ENCODE data around the gene MTNR1B.
A peak's percentile ranks its signal among the peaks of the same experiment; 100 is the strongest.

Gene MTNR1B

GRCh38 chr11:92969634-92970347, at the start of gene MTNR1B:
Gene MTNR1B (plus strand): TSS chr11:92969651. CDS start chr11:92969726, 75 bp downstream.
- DNase-seq = no peak

DNA sequence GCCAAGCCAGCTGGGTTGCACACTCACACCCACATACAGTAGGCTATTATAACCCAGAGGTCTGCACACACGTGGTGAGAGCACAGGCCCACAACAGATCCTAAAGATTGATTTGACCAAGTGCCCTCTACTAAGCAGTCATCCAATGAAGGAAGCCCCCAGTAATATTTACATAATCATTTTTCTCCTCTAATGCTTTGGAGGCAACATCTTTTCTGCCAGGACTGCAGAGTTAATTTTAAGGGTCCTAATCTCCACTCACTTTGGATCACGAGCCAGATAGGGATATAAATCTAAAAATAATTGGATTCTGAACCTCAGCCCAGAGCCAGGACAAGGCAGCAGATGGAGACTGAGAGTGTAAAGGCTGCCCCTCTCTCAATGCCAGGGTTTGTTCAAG, 49.1 kb upstream of the MTNR1B start:
- no peak for DNase-seq

- DNase-seq = no peak
These were observed 46.7 kb upstream of the MTNR1B start for GRCh38 chr11:92922731-92923130.

GRCh38 chr11:92929246-92929645, 40.2 kb upstream of the MTNR1B start:
- DNase-seq = no peak

GRCh38 chr11:92929653-92930052, 39.8 kb upstream of the MTNR1B start:
- no peak for DNase-seq

DNA sequence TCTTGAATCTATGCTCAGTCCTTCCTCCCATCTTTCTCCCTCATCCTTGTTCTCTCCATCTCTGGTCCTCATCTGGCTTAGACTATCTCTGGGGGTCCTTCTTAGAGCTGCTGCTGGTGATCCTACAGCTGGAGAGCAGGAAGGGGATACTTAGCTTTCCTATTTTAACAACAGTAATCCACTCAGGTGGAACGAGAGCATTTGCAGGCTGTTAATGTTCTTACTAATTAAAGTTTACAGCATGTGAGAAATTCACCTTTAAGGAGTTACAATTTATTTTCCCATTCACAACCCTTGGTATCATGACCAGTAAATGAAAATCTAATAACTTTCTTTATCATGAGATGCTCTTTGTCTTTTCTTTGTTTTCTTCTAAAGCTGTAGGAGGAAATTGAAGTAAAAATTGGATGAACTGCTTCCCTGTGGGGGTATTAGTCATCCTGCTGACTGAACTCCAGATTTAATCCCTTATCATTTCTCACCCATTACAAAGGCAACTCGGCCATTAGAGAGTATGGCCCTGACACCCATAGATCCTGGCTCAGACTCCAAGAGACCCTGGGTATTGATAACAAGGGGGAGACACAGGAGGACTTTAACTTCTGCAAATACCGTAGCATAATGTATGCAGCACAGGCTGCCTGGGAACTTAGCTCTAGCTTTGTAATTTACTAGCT, 37.6 kb upstream of the MTNR1B start:
- DNase-seq = no peak

DNA sequence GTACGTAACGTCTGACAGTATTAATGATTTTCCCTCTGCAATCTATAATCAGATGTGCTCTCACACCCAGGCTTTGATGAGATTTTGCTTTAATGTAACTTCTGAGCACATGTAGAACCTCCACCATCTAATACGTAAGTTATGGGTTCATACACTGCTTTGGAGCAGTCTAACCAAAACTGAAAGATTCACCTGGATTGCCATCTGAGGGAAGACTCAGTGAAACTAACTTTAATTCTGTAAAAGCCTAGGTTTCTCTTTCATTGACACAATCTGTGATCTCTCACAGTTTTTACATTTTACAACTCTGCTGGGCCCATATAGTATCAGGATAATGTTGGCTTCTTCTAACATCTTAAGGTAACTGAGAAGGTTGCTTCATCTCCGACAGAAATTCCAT, 30.1 kb upstream of the MTNR1B start:
- no peak for DNase-seq

- DNase-seq = peak; percentile 15
These were observed 27.5 kb upstream of the MTNR1B start for GRCh38 chr11:92941676-92942571.

GRCh38 chr11:92946707-92947106, 22.7 kb upstream of the MTNR1B start:
- no peak for DNase-seq

DNA sequence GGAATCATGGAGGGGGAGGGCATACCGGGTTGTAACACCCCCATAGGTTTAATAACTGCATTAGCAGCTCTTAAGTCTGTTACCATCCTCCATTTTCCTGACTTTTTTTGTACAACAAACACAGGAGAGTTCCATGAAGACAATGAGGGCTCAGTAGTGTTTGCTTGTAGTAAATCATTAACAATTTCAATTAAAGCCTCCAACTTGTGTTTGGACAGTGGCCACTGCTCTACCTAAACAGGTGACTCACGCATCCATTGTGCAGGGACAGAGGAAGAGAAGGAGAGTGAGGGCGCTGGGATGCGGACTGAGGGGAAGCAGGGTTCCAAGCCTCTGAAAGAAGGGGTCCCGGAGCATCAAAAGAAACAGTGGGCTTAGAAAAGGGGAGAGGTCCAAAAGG, 21.3 kb upstream of the MTNR1B start:
- DNase-seq = no peak

- DNase-seq = no peak
These were observed 15.4 kb upstream of the MTNR1B start for GRCh38 chr11:92954003-92954402.

DNA sequence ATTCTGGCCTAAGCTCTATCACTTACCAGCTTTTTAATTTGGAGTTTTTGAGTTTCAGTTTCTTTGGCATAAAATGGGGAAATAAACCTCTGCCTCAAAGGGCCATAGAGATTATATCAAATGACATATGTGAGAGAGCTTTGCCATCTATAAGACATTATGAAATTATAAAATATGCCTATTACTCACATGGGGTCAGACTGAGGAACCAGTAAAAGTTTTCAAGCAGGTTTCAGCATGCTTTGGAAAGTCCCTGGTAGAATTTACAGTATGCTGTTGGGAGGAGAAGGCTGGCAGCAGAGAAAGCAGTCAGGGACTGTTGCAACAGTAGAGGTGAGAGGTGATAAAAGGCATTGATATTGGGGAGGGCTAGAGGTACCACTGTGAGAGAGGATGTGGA, 13.6 kb upstream of the MTNR1B start:
- no peak for DNase-seq

GRCh38 chr11:92960886-92961285, 8.6 kb upstream of the MTNR1B start:
- no peak for DNase-seq

DNA sequence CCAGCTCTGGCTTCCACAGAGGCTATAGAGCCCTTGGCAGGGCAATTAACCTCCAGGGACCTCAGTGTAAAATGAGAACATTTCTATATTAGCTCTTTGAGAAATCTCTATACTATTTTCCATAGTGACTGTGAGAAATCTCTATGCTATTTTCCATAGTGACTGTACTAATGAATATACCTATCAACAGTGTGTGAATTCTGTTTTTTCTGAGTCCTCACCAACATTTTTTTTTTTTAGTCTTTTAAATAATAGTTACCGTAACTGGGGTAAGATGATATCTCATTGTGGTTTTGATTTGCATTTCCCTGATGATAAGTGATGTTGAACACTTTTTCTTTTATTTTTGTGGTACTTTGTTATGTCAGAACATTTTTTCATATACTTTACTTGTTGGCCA, 7.0 kb upstream of the MTNR1B start:
- DNase-seq = no peak

DNA sequence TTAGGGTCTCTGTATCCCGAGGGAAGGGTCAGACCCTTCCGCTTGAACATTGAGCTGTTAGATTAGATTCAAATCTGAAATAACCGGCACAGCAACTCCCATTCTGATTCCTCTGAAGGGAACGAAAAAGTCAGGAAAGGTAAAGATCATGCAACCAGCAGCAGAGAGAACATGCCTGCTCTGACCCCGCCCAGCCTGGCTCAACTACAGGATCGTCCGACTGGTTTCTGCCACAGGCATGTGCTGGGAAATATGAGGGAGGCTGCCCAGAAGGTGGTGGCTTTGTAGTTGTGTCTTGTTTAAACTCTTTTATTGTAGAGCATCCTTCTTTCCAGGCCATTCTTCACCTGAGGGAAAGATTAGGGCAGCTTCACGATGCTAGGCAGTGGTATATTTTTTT, 5.0 kb upstream of the MTNR1B start:
- no peak for DNase-seq

GRCh38 chr11:92965196-92965595, 4.3 kb upstream of the MTNR1B start:
- DNase-seq = no peak

- no peak for DNase-seq
These were observed 2.3 kb upstream of the MTNR1B start for GRCh38 chr11:92967178-92967577.

DNA sequence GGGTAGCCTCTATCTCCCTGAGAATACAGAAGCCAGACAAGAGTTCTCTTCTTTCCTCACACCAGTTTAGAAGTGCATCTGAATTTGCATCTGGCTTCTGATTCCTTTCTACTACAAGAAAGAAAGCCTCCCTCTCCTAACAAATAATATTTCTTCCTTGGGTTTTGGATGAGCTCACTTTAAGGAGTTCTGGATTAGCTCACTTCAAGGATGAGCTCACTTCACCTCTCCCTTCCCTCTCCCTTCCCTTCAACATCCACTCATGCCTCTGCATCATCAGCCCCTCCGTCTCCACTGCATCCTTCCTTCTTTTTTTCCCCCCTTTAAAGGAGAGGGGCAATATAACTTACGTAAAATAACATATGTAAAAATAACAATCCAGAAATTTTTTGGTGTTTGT, 1.6 kb upstream of the MTNR1B start:
- no peak for DNase-seq

DNA sequence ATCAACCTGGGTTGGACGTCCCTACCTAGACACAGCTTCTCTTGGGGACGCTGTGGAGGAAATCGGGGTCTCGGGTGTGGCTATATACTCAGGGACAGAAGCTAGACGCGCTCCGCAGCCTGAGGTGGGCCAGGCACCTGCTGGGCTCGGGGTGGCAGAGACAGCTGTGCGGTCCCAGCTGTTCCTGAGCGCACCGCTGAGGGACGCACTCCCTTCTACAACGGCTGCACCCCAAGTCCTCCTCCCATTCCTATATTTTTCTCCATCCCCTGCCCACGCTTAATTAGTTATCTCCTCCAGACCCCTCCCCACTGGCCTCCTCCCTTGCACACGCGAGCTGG, 188 bp upstream of the MTNR1B start:
- DNase-seq = no peak

DNA sequence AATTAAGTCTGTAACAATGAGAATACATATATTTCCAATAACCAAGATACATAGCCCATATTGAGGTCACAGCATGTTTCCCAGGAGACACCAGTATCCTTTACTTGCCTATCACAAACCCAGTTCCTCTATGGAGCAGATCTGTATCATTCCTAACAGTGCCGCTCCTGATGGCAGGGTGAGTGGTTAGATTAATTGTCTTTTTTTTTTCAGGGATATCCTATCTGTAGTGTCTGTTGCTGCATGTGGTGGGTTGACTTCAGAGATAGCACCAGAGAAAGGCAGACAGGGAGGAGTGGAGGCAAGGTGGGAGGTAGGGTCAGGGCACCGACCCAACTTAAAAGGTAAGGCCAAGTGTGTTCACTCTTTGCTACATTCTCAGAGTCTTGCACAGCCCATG, 2.8 kb downstream of the MTNR1B start:
- no peak for DNase-seq

DNA sequence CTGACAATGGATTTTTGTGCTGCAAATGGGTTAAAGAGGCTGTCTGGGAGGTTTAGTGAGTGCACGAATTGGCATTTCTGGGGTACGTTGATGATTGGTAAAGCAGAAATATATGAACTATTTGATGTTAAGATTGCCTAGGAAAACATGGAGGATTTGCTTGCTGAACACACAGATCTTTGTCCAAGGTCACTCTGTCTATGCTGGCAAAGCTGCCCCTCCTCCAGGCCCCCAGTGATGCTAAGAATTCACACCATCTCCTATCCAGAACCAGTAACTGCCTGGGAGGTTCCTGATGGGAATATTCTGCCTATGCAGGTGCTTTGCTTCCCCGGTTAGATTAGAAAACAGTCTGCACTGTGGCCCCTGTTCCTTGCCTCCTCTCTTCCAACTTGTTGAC, 5.8 kb downstream of the MTNR1B start:
- DNase-seq = no peak

- no peak for DNase-seq
These were observed 7.2 kb downstream of the MTNR1B start for GRCh38 chr11:92976681-92977080.

- DNase-seq = no peak
These were observed 8.0 kb downstream of the MTNR1B start for GRCh38 chr11:92977401-92977800.
